H1 (cell line): ENCODE data around the gene KPRP. TPM values are rescaled to one million over a fixed set of nuclear protein-coding genes. Genes with fewer than 3 reads are reported as not detected.

Experiments
- CTCF ChIA-PET: fragments of 300-600 bp; sonication (Branson Sonifier 250); formaldehyde crosslinking; loops from one replicate; lab custom pipeline; 2021; ENCODE audit not compliant: partially characterized antibody; lab: Charles Lee
- POLR2A ChIA-PET: fragments of 300-600 bp; sonication (Branson Sonifier 250); formaldehyde crosslinking; loops from one replicate; lab custom pipeline; 2021; ENCODE audit warnings: inconsistent platforms; ENCODE audit not compliant: partially characterized antibody; lab: Charles Lee
- DNase-seq, 2 experiments: peaks; one replicate each; pipeline versions ENCODE4 v3.0.0 to v3.0.0-alpha.2; 2010 to 2022; ENCODE audit warnings: low spot score in 2 of 2, low read depth in 1 of 2, mixed read lengths in 1 of 2
- FAIRE-seq: peaks from 2 replicates; lab custom pipeline; 2011; peaks lifted over from hg19 to GRCh38; lab: Jason Lieb, UNC
- H2AFZ ChIP-seq: 2 replicates; pipeline ENCODE4 v1.8.1; 2012; ENCODE audit warnings: low read length, inconsistent platforms
- H2AK5ac ChIP-seq: 2 replicates; pipeline ENCODE4 v1.6.1; 2013; ENCODE audit warnings: low read depth, low read length
- H2BK120ac ChIP-seq: replicated peaks from 2 replicates; pipeline ENCODE3; 2013; ENCODE audit warnings: low read depth, low read length, inconsistent platforms
- H2BK12ac ChIP-seq: 2 replicates; pipeline ENCODE4 v1.6.1; 2013; ENCODE audit warnings: low read depth, low read length
- H2BK15ac ChIP-seq: 2 replicates; pipeline ENCODE4 v1.6.1; 2013; ENCODE audit warnings: low read length
- H2BK20ac ChIP-seq: 2 replicates; pipeline ENCODE4 v1.6.1; 2013; ENCODE audit warnings: low read length
- H2BK5ac ChIP-seq: 2 replicates; pipeline ENCODE4 v1.6.1; 2013; ENCODE audit warnings: low read depth, low read length
- H3K14ac ChIP-seq: 2 replicates; pipeline ENCODE4 v1.6.1; 2013; ENCODE audit warnings: inconsistent platforms; ENCODE audit not compliant: insufficient read length
- H3K18ac ChIP-seq: 2 replicates; pipeline ENCODE4 v1.6.1; 2013; ENCODE audit warnings: low read length; ENCODE audit errors: extremely low read depth
- H3K23ac ChIP-seq: 2 replicates; pipeline ENCODE4 v1.6.1; 2013; ENCODE audit warnings: inconsistent platforms; ENCODE audit not compliant: insufficient read length
- H3K23me2 ChIP-seq: 2 replicates; pipeline ENCODE4 v1.6.1; 2013; ENCODE audit warnings: low read depth, low read length
- H3K27ac ChIP-seq: 2 replicates; pipeline ENCODE4 v1.6.1; 2011; ENCODE audit warnings: low read depth, low read length, inconsistent platforms
- H3K27me3 ChIP-seq, 4 experiments: replicated peaks in 1 of 4; 1 replicate in 1 of 4; 2 replicates in 3 of 4; pipeline versions ENCODE4 v1.6.1 to v1.8.1; 2011 to 2013; ENCODE audit warnings: low read length in 3 of 4, mild to moderate bottlenecking in 3 of 4, inconsistent platforms in 2 of 4, mixed read lengths in 2 of 4, moderate library complexity in 1 of 4; ENCODE audit not compliant: control insufficient read depth in 3 of 4, insufficient read depth in 3 of 4; ENCODE audit errors: extremely low read depth in 1 of 4
- H3K36me3 ChIP-seq, 4 experiments: 2 replicates each; pipeline versions ENCODE4 v1.6.1 to v1.8.1; 2011 to 2013; ENCODE audit warnings: mild to moderate bottlenecking in 4 of 4, low read length in 3 of 4, moderate library complexity in 2 of 4, control low read depth in 1 of 4, inconsistent platforms in 1 of 4; ENCODE audit not compliant: insufficient read depth in 4 of 4, control insufficient read depth in 2 of 4
- H3K4ac ChIP-seq: replicated peaks from 2 replicates; pipeline ENCODE3; 2013; ENCODE audit warnings: low read length, low read depth, mixed read lengths, inconsistent platforms; ENCODE audit not compliant: insufficient read length
- H3K4me1 ChIP-seq, 4 experiments: replicated peaks in 1 of 4; 1 replicate in 1 of 4; 2 replicates in 3 of 4; pipeline versions ENCODE4 v1.6.1 to v1.8.1; 2011 to 2013; ENCODE audit warnings: low read length in 3 of 4, inconsistent platforms in 2 of 4, mixed read lengths in 1 of 4; ENCODE audit not compliant: insufficient read depth in 4 of 4, control insufficient read depth in 3 of 4
- H3K4me2 ChIP-seq, 2 experiments: 2 replicates each; pipeline versions ENCODE4 v1.6.1 to v1.8.1; 2011 to 2013; ENCODE audit warnings: low read depth in 2 of 2, low read length in 2 of 2, control low read depth in 1 of 2, inconsistent platforms in 1 of 2, mild to moderate bottlenecking in 1 of 2; ENCODE audit not compliant: insufficient read depth in 1 of 2
- H3K4me3 ChIP-seq, 4 experiments: fragments of 200-600, 300-600 bp in 1 of 4; sonication (generic), shearing (Covaris generic), sonication (Bioruptor Twin) in 1 of 4; 2 replicates each; pipeline versions ENCODE4 v1.5.1 to v1.8.1; 2011 to 2016; ENCODE audit warnings: low read length in 4 of 4, low read depth in 3 of 4, control low read depth in 2 of 4, inconsistent platforms in 2 of 4, mild to moderate bottlenecking in 2 of 4, mixed read lengths in 1 of 4, moderate library complexity in 1 of 4; ENCODE audit not compliant: insufficient read depth in 2 of 4; ENCODE audit errors: extremely low read depth in 1 of 4
- H3K56ac ChIP-seq: replicated peaks from 2 replicates; pipeline ENCODE3; 2013; ENCODE audit warnings: low read depth, mild to moderate bottlenecking, mixed read lengths, low read length, inconsistent platforms; ENCODE audit not compliant: insufficient read length
- H3K79me1 ChIP-seq: 2 replicates; pipeline ENCODE4 v1.6.1; 2013; ENCODE audit warnings: low read depth, low read length, control low read depth
- H3K79me2 ChIP-seq, 2 experiments: 2 replicates each; pipeline versions ENCODE4 v1.6.1 to v1.8.1; 2012 to 2013; ENCODE audit warnings: low read length in 2 of 2, mild to moderate bottlenecking in 2 of 2, inconsistent platforms in 1 of 2; ENCODE audit not compliant: insufficient read depth in 2 of 2, control insufficient read depth in 1 of 2
- H3K9ac ChIP-seq, 4 experiments: replicated peaks in 1 of 4; 1 replicate in 1 of 4; 2 replicates in 3 of 4; pipeline versions ENCODE4 v1.6.1 to v1.8.1; 2011 to 2013; ENCODE audit warnings: low read depth in 3 of 4, low read length in 3 of 4, control low read depth in 2 of 4, mild to moderate bottlenecking in 2 of 4, moderate library complexity in 2 of 4, inconsistent platforms in 1 of 4; ENCODE audit errors: extremely low read depth in 1 of 4
- H3K9me3 ChIP-seq, 2 experiments: 2 replicates each; pipeline versions ENCODE4 v1.6.1 to v1.8.1; 2012 to 2013; ENCODE audit warnings: mild to moderate bottlenecking in 2 of 2, moderate library complexity in 2 of 2, control low read depth in 1 of 2, inconsistent platforms in 1 of 2, low read depth in 1 of 2, low read length in 1 of 2, mixed read lengths in 1 of 2; ENCODE audit not compliant: insufficient read depth in 2 of 2
- H4K20me1 ChIP-seq, 2 experiments: replicated peaks in 1 of 2; 2 replicates each; pipeline versions ENCODE3 to v1.8.1; 2011 to 2013; ENCODE audit warnings: inconsistent platforms in 2 of 2, low read length in 2 of 2, mild to moderate bottlenecking in 1 of 2; ENCODE audit not compliant: insufficient read depth in 2 of 2, control insufficient read depth in 1 of 2
- H4K5ac ChIP-seq: 2 replicates; pipeline ENCODE4 v1.6.1; 2013; ENCODE audit warnings: low read length, low read depth, mixed read lengths, inconsistent platforms; ENCODE audit not compliant: insufficient read length
- H4K8ac ChIP-seq: 2 replicates; pipeline ENCODE4 v1.8.0; 2013; ENCODE audit warnings: mild to moderate bottlenecking, moderate library complexity, low read length, inconsistent platforms; ENCODE audit not compliant: insufficient read depth; ENCODE audit errors: extremely low read depth
- H4K91ac ChIP-seq: replicated peaks from 2 replicates; pipeline ENCODE3; 2013; ENCODE audit warnings: low read length, mixed read lengths, inconsistent platforms; ENCODE audit not compliant: insufficient read length
- CBX5 ChIP-seq: fragments of 300-800, 300-1000 bp; sonication (generic); IDR thresholded peaks from 2 replicates; pipeline ENCODE4 v1.7.1; 2016; ENCODE audit warnings: antibody characterized with exemption, low read length, low read depth
- CBX8 ChIP-seq: fragments of 300-800, 300-1000 bp; sonication (generic); IDR thresholded peaks from 2 replicates; pipeline ENCODE4 v1.7.1; 2016; ENCODE audit warnings: low read depth, low read length, borderline replicate concordance
- EP300 ChIP-seq, 2 experiments: IDR thresholded peaks; 1 replicate in 1 of 2; 2 replicates in 1 of 2; pipeline ENCODE4 v1.6.1; 2011 to 2012; ENCODE audit warnings: low read depth in 2 of 2, low read length in 2 of 2, mild to moderate bottlenecking in 2 of 2, borderline replicate concordance in 1 of 2, inconsistent platforms in 1 of 2, moderate library complexity in 1 of 2
- EZH2 ChIP-seq: fragments of 200-600 bp; sonication (generic); IDR thresholded peaks from 2 replicates; pipeline ENCODE4 v1.7.1; 2012; ENCODE audit warnings: low read depth, mild to moderate bottlenecking, moderate library complexity, low read length, inconsistent platforms; ENCODE audit not compliant: severe bottlenecking
- JUND ChIP-seq: IDR thresholded peaks from 2 replicates; pipeline ENCODE4 v1.6.1; 2011; ENCODE audit warnings: mild to moderate bottlenecking, improper control_type of control experiment, low read length
- KDM1A ChIP-seq: fragments of 200-600, 300-600 bp; sonication (generic); IDR thresholded peaks from 2 replicates; pipeline ENCODE4 v1.7.1; 2016; ENCODE audit warnings: mild to moderate bottlenecking, low read length, borderline replicate concordance
- KDM5A ChIP-seq: fragments of 200-600 bp; IDR thresholded peaks from 2 replicates; pipeline ENCODE4 v1.7.1; 2012; ENCODE audit warnings: mild to moderate bottlenecking, low read length, inconsistent platforms, mixed read lengths
- MAFK ChIP-seq: IDR thresholded peaks from 2 replicates; pipeline ENCODE4 v1.6.1; 2012; ENCODE audit warnings: low read depth, mild to moderate bottlenecking, improper control_type of control experiment, low read length
- RFX5 ChIP-seq: IDR thresholded peaks from 2 replicates; pipeline ENCODE4 v1.6.1; 2011; ENCODE audit warnings: low read depth, low read length, improper control_type of control experiment, borderline replicate concordance
- RNF2 ChIP-seq: fragments of 200-900, 300-1000 bp; sonication (generic); IDR thresholded peaks from 2 replicates; pipeline ENCODE4 v1.7.1; 2016; ENCODE audit warnings: borderline replicate concordance, low read depth, mild to moderate bottlenecking, antibody characterized with exemption, low read length; ENCODE audit not compliant: poor library complexity, severe bottlenecking; ENCODE audit errors: missing control alignments
- SIRT6 ChIP-seq: IDR thresholded peaks from one replicate; pipeline ENCODE4 v1.7.1; 2012; ENCODE audit warnings: low read length, inconsistent platforms
- SUZ12 ChIP-seq: fragments of 200-600 bp; sonication (generic); IDR thresholded peaks from 2 replicates; pipeline ENCODE4 v1.6.1; 2012; ENCODE audit warnings: mild to moderate bottlenecking, inconsistent platforms, low read length, moderate library complexity, mixed read lengths
- TAF1 ChIP-seq: IDR thresholded peaks from 2 replicates; pipeline ENCODE4 v1.6.1; 2011; ENCODE audit warnings: mild to moderate bottlenecking, low read depth, low read length
- ZNF274 ChIP-seq: IDR thresholded peaks from 2 replicates; pipeline ENCODE4 v1.7.0; 2012; ENCODE audit warnings: low read length, borderline replicate concordance; ENCODE audit errors: extremely low read depth
- WGBS, 2 experiments: shearing (Covaris generic) in 1 of 2; methylation state at CpG; one replicate each; pipeline versions ENCODE4 v1.1.6 to v1.1.7; 2013 to 2015; ENCODE audit warnings: low lambda C conversion rate in 2 of 2, mixed read lengths in 2 of 2, inconsistent platforms in 1 of 2, low coverage in 1 of 2, missing lambda C conversion rate in 1 of 2; ENCODE audit not compliant: insufficient replicate concordance in 2 of 2, insufficient coverage in 1 of 2, insufficient read length in 1 of 2; ENCODE audit errors: extremely low coverage in 1 of 2, missing lambda C conversion rate in 1 of 2; 5-methylcytosine and 5-hydroxymethylcytosine counted together
- polyA plus RNA-seq, 7 experiments: library from polyadenylated mRNA; depleted of rRNA in 3 of 7; stranded (reverse) in 5 of 7; unstranded in 2 of 7; fragments of >200 nt in 5 of 7; fragments of 200-250 nt in 2 of 7; gene quantifications; 1 replicate in 5 of 7; 2 replicates in 1 of 7; 4 replicates in 1 of 7; pipeline versions ENCODE4 v1.2.1 to v1.2.3, GENCODE V29; 2011 to 2013; ENCODE audit warnings: missing spikeins in 2 of 7, mixed read lengths in 2 of 7
- total RNA-seq: library from RNA; stranded (reverse); fragmentation: NEBNext Ultra II Directional; extraction: Animal tissue kit (Norgen Biotek cat#: 25700); gene quantifications from 2 replicates; pipeline ENCODE4 v1.2.1, GENCODE V29; 2021

KPRP gene
- total and polyA plus RNA-seq, 2 of the 8 experiments (the other 6 are each of a cell fraction or from before 2014, with no cell fraction given), result not detected

GRCh38 chr1:152761609-152762213 lies 3.9 kb downstream of the KPRP start:
- Histone ChIP-seq H3K27me3 (no peaks in the 10 kb centered on the region), H3K18ac (no peak overlapping the region), H2BK15ac (no peak overlapping the region), H3K9ac (no peak overlapping the region), H2AFZ (no peak overlapping the region), H3K79me2 (no peaks in the 10 kb centered on the region), H4K5ac (no peak overlapping the region), H2BK12ac (no peak overlapping the region), H3K79me1 (no peaks in the 10 kb centered on the region), H2BK20ac (no peak overlapping the region), H2BK120ac (no peak overlapping the region), H3K36me3 (no peaks in the 10 kb centered on the region), H3K23me2 (no peaks in the 10 kb centered on the region), H3K56ac (no peak overlapping the region), H2AK5ac (no peak overlapping the region), H3K4me3 (no peak overlapping the region), H4K20me1 (no peaks in the 10 kb centered on the region), H3K14ac (no peak overlapping the region)
- WGBS, 2 experiments, result 85% methylated on average over 3 of the region's 3 CpGs; no CpG with 5 or more reads in 1 of the 2 experiments
- POLR2A ChIA-PET, result no interaction called here
- no peak for FAIRE-seq
- DNase-seq, result no peak
- TF ChIP-seq CBX5 (no peak), EZH2 (no peak), CBX8 (no peak), MAFK (no peak), EP300 (IDR thresholded peaks at IDR 0.05; ENCODE audit: borderline replicate concordance in 1 of 2, low read depth in 2 of 2, low read length in 2 of 2) (no peak), ZNF274 (no peak), RNF2 (no peak), TAF1 (no peak), SUZ12 (no peak), KDM5A (no peak), KDM1A (no peak), JUND (no peak), SIRT6 (no peak), RFX5 (no peak)
- TF ChIP-seq, all 59 proteins: peak for 0
- H3K4me2 ChIP-seq, result no peak overlapping the region
- H3K27ac ChIP-seq, result no peak overlapping the region
- H4K8ac ChIP-seq, result no peak overlapping the region
- CTCF ChIA-PET, result no interaction called here
- H3K23ac ChIP-seq, result no peak overlapping the region
- peaks cover 88 to 92% of the 10 kb centered on the region in 2 experiments for H3K9me3 ChIP-seq
- H4K91ac ChIP-seq, result no peak overlapping the region
- no peak overlapping the region for H2BK5ac ChIP-seq
- no peaks in the 10 kb centered on the region for H3K4me1 ChIP-seq
- no peak overlapping the region for H3K4ac ChIP-seq
